Cardiac muscle cell (in vitro differentiated cells and primary cell): ENCODE results near the gene COL1A1. TPM values are rescaled to one million over a fixed set of nuclear protein-coding genes. Genes with fewer than 3 reads are reported as not detected.

Source experiments
- DNase-seq, 2 donors: peaks; one replicate each; pipeline versions ENCODE4 v3.0.0 to v3.0.0-alpha.2; 2010 to 2017; ENCODE audit warnings: low read depth in 1 of 2, low spot score in 1 of 2
- H3K27ac ChIP-seq: fragments of 200-600 bp; sonication (generic); 2 replicates; pipeline ENCODE4 v1.5.1; 2016
- H3K27me3 ChIP-seq: fragments of 200-600 bp; sonication (generic); 2 replicates; pipeline ENCODE4 v1.6.0; 2016; ENCODE audit warnings: control low read depth
- H3K36me3 ChIP-seq: fragments of 200-600 bp; sonication (generic); 2 replicates; pipeline ENCODE4 v1.5.1; 2016; ENCODE audit warnings: control low read depth
- H3K4me1 ChIP-seq: fragments of 200-600 bp; sonication (generic); 2 replicates; pipeline ENCODE4 v1.8.1; 2017; ENCODE audit warnings: low read depth, mild to moderate bottlenecking, mixed run types
- H3K4me3 ChIP-seq: fragments of 200-600 bp; sonication (generic); 2 replicates; pipeline ENCODE4 v1.5.1; 2016; ENCODE audit warnings: mild to moderate bottlenecking
- H3K9me3 ChIP-seq: fragments of 200-600 bp; sonication (generic); 2 replicates; pipeline ENCODE4 v1.5.1; 2017; ENCODE audit warnings: low read depth, mild to moderate bottlenecking, control low read depth
- polyA plus RNA-seq: library from polyadenylated mRNA; unstranded; fragments of >200 nt; fragmentation: Nextera tagmentation; extraction: Ambion mirVana; gene quantifications from 2 replicates; pipeline ENCODE4 v1.2.1, GENCODE V29; 2016
- total RNA-seq: library from RNA; depleted of rRNA; stranded (reverse); fragments of >200 nt; gene quantifications from 2 replicates; pipeline ENCODE4 v1.2.3, GENCODE V29; 2016
- TF ChIP-seq, protein P1 (sequence below): IDR thresholded peaks from 2 replicates; pipeline ENCODE4 v1.5.1; 2012; ENCODE audit warnings: low read depth, mild to moderate bottlenecking, low read length

The COL1A1 gene
- total and polyA plus RNA-seq, 2 experiments from 2014 or later, result 127 to 261 TPM

DNA sequence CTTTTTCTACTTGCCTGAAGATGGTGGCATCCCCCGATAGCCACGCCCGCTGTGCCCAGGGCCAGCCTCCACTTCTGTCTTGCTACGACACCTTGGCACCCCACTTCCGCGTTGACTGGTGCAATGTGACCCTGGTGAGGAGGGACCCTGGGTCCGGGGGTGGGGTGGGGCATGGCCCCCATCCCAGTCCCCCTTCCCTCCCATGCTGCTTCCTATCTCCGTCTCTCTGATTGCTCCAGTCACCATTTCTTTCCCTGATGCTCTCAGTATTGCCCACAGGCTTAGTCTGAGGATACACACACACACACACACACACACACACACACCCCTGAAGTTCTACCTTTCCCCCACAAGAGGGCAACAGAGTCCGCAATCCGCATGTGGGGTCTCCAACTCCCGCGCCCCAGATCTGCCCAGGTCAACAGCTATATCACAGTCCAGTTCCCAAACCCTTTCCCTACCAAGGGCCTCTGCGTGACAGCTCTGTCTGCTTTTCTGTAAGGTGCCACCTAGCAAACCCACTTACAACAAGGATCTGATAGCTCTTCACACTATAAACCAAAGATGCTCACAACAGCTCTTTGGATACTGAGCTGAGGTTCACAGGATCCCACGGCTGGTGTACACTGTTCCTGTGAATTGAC is 32.2 kb downstream of the COL1A1 start:
- Histone ChIP-seq H3K36me3 (no peaks in the 10 kb centered on the region), H3K4me1 (peaks cover 31% of the 10 kb centered on the region), H3K9me3 (no peaks in the 10 kb centered on the region), H3K27me3 (no peaks in the 10 kb centered on the region), H3K4me3 (no peak overlapping the region), H3K27ac (no peak overlapping the region)
- TF ChIP-seq, protein P1, sequence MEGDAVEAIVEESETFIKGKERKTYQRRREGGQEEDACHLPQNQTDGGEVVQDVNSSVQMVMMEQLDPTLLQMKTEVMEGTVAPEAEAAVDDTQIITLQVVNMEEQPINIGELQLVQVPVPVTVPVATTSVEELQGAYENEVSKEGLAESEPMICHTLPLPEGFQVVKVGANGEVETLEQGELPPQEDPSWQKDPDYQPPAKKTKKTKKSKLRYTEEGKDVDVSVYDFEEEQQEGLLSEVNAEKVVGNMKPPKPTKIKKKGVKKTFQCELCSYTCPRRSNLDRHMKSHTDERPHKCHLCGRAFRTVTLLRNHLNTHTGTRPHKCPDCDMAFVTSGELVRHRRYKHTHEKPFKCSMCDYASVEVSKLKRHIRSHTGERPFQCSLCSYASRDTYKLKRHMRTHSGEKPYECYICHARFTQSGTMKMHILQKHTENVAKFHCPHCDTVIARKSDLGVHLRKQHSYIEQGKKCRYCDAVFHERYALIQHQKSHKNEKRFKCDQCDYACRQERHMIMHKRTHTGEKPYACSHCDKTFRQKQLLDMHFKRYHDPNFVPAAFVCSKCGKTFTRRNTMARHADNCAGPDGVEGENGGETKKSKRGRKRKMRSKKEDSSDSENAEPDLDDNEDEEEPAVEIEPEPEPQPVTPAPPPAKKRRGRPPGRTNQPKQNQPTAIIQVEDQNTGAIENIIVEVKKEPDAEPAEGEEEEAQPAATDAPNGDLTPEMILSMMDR, result peak; percentile 89
- DNase-seq, result peak; percentile 75 to 80

DNA sequence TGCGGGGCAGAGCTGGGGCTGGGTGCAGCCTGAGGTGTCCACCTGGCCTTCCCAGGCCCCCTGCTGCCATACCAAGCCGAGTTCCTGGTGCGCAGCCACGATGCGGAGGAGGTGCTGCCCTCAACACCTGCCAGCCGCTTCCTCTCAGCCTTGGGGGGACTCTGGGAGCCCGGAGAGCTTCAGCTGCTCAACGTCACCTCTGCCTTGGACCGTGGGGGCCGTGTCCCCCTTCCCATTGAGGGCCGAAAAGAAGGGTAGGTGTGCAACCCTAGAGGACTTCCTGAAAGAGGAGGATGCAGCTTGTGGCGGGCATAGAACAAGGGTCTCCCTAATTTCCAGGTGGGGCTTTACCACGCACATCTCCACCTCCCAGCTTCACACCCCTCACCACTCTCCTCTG is 33.1 kb downstream of the COL1A1 start:
- peaks cover 32% of the 10 kb centered on the region for H3K4me1 ChIP-seq
- H3K4me3 ChIP-seq, result no peak overlapping the region
- TF ChIP-seq, protein P1, result no peak
- no peaks in the 10 kb centered on the region for H3K27me3 ChIP-seq
- no peaks in the 10 kb centered on the region for H3K36me3 ChIP-seq
- no peak for DNase-seq
- no peaks in the 10 kb centered on the region for H3K9me3 ChIP-seq
- no peak overlapping the region for H3K27ac ChIP-seq

DNA sequence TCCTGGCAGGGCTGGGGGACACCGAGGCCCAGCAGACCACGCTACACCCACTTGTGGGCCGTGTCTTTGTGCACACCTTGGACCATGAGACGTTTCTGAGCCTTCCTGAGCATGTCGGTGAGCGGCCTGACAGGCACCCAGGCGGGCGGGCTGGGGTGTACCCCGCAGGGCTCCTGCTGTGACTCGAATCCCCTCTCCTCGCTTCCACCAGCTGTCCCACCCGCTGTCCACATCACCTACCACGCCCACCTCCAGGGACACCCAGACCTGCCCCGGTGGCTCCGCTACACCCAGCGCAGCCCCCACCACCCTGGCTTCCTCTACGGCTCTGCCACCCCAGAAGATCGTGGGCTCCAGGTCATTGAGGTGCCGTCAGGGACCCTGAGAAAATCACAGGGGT is 34.1 kb downstream of the COL1A1 start:
- Histone ChIP-seq H3K36me3 (no peaks in the 10 kb centered on the region), H3K27ac (peak overlapping the region; percentile 81), H3K27me3 (no peaks in the 10 kb centered on the region), H3K4me1 (peaks cover 30% of the 10 kb centered on the region), H3K4me3 (no peak overlapping the region), H3K9me3 (no peaks in the 10 kb centered on the region)
- TF ChIP-seq, protein P1, result no peak
- no peak for DNase-seq

DNA sequence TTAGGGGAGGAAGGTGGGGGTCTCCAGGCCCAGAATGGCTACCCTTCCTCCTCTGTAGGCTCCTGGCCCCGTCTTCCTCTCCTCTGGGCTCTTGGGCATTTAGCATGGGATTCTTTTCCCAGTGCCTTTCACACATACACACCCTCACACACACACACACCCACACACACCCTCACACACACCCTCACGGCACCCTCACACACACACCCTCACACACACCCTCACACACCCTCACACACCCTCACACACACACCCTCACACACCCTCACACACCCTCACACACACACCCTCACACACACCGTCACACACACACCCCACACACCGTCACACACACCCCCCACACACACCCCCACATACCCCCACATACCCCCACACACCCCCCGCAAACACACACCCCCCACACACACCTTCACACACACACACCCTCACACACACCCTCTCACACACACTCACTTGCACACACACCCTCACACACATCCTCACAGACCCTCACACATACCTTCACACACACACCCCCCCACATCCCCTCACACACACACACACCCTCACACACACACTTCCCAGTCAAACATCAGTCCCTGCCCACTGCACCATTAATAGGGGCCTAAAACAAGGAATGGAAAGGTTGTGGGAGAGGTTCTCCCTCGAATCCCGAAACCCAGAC is 34.8 kb downstream of the COL1A1 start:
- peaks cover 30% of the 10 kb centered on the region for H3K4me1 ChIP-seq

DNA sequence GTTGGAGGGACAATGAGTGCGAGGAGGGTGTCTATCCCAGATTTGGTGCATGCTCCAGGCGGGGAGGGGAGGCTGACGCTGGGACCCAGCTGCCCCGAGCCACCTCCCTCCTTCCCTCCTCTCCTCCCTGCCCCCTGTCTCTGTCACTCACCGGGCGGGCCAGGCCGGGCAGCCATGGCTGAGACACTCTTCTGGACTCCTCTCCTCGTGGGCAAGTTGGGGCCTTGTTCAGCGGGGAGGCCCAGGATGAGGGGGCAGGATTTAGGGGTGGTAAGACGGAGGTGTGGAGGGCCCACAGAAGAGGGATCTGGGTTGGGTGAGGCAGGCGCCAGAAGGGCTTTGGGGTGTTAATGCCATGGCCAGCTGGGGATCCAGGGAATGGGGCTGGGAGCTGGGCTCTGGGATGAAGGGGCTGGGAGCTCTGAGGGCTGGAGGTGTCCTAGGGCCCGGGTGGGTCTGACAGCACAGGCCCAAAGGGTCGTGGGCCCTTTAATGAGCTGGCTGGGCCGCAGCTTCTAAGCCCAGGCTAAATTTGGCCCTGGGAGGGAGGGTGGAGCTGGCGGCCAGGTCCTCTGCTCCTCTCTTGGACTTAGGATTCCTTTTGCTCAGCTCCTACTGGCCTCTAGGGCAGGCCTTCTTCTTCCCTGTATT is 35.4 kb downstream of the COL1A1 start, which contains the start of gene SGCA:
Gene SGCA, plus strand, starts transcription at position 139 of the 651 bp plus-strand sequence. Its CDS starts 36 bp downstream, at position 175.
- peak in 1 of 2 donors; percentile 75 for DNase-seq
- Histone ChIP-seq H3K4me3 (peak within 1 kb of the TSS; percentile 10), H3K4me1 (peaks cover 30% of the 10 kb centered on the region), H3K27ac (peak within 1 kb of the TSS; percentile 81), H3K36me3 (no peaks in the 10 kb centered on the region), H3K27me3 (no peaks in the 10 kb centered on the region), H3K9me3 (no peaks in the 10 kb centered on the region)
- TF ChIP-seq, protein P1, result no peak

More for the DNA sequence above, 34.8 kb downstream of the COL1A1 start:
- DNase-seq, result no peak
- Histone ChIP-seq H3K4me3 (no peak overlapping the region), H3K9me3 (no peaks in the 10 kb centered on the region), H3K27me3 (no peaks in the 10 kb centered on the region), H3K27ac (peak overlapping the region; percentile 81), H3K36me3 (no peaks in the 10 kb centered on the region)
- TF ChIP-seq, protein P1, result no peak
